GM18868 (cell line): ENCODE measurements around the gene LOXHD1.

ENCODE experiments used
- ATAC-seq: cut with Tn5 transposase; IDR thresholded peaks from one replicate; pipeline ENCODE4 v1.9.1; 2021; ENCODE audit warnings: mild to moderate bottlenecking, moderate library complexity; ENCODE audit not compliant: unreplicated experiment

LOXHD1 gene

GRCh38 chr18:46630160-46630559 is 26.9 kb downstream of the LOXHD1 start:
- no peak for ATAC-seq

GRCh38 chr18:46629361-46629760 is 27.7 kb downstream of the LOXHD1 start:
- ATAC-seq, result no peak

GRCh38 chr18:46628206-46628605 is 28.8 kb downstream of the LOXHD1 start:
- ATAC-seq, result no peak

- ATAC-seq, result no peak
Measured at GRCh38 chr18:46627136-46627535, 29.9 kb downstream of the LOXHD1 start.

GRCh38 chr18:46625069-46625468 is 32.0 kb downstream of the LOXHD1 start:
- no peak for ATAC-seq

- ATAC-seq, result no peak
Measured at GRCh38 chr18:46624127-46624526, 32.9 kb downstream of the LOXHD1 start.

GRCh38 chr18:46623541-46623940 is 33.5 kb downstream of the LOXHD1 start:
- no peak for ATAC-seq

- ATAC-seq, result no peak
Measured at GRCh38 chr18:46622999-46623398, 34.0 kb downstream of the LOXHD1 start.

GRCh38 chr18:46622451-46622850 is 34.6 kb downstream of the LOXHD1 start:
- no peak for ATAC-seq

GRCh38 chr18:46621871-46622270 is 35.1 kb downstream of the LOXHD1 start:
- ATAC-seq, result no peak

- ATAC-seq, result no peak
Measured at GRCh38 chr18:46621111-46621766, 35.8 kb downstream of the LOXHD1 start.

- no peak for ATAC-seq
Measured at GRCh38 chr18:46619559-46619958, 37.5 kb downstream of the LOXHD1 start.

- ATAC-seq, result no peak
Measured at GRCh38 chr18:46615720-46616119, 41.3 kb downstream of the LOXHD1 start.

GRCh38 chr18:46609048-46609447 is 48.0 kb downstream of the LOXHD1 start:
- ATAC-seq, result no peak

GRCh38 chr18:46607926-46608325 is 49.1 kb downstream of the LOXHD1 start:
- ATAC-seq, result no peak

GRCh38 chr18:46601141-46601805 is 55.7 kb downstream of the LOXHD1 start:
- no peak for ATAC-seq

- ATAC-seq, result no peak
Measured at GRCh38 chr18:46596119-46596518, 60.9 kb downstream of the LOXHD1 start.

GRCh38 chr18:46591783-46592391 is 65.1 kb downstream of the LOXHD1 start:
- ATAC-seq, result no peak

GRCh38 chr18:46590103-46590502 is 66.9 kb downstream of the LOXHD1 start:
- ATAC-seq, result no peak

- no peak for ATAC-seq
Measured at GRCh38 chr18:46588971-46589660, 67.9 kb downstream of the LOXHD1 start.

GRCh38 chr18:46587600-46587999 is 69.4 kb downstream of the LOXHD1 start:
- no peak for ATAC-seq

- no peak for ATAC-seq
Measured at GRCh38 chr18:46583711-46584110, 73.3 kb downstream of the LOXHD1 start.
